Thyroid gland (tissue), 4 donors: ENCODE measurements around the gene ELP5. TPM values are rescaled to one million over a fixed set of nuclear protein-coding genes. Genes with fewer than 3 reads are reported as not detected.
A peak's percentile ranks its signal among the peaks of the same experiment; 100 is the strongest.

Source experiments
- DNase-seq, 2 donors: peaks; one replicate each; pipeline ENCODE4 v3.0.0-alpha.2; 2019
- H3K27ac ChIP-seq, 3 donors: fragments of 200-600 bp; sonication (generic); 1 replicate in 2 of 3; 2 replicates in 1 of 3; pipeline ENCODE4 v1.5.1; 2016 to 2019; ENCODE audit warnings: mild to moderate bottlenecking in 1 of 3, moderate library complexity in 1 of 3
- H3K27me3 ChIP-seq: fragments of 200-600 bp; sonication (generic); one replicate; pipeline ENCODE4 v1.5.1; 2019
- H3K36me3 ChIP-seq, 2 donors: fragments of 200-600 bp; sonication (generic); one replicate each; pipeline ENCODE4 v1.5.1; 2016 to 2019
- H3K4me1 ChIP-seq, 2 donors: fragments of 200-600 bp; sonication (generic); one replicate each; pipeline ENCODE4 v1.5.1; 2017 to 2019
- H3K4me3 ChIP-seq, 3 donors: fragments of 200-600 bp; sonication (generic); replicated peaks in 1 of 3; 1 replicate in 2 of 3; 2 replicates in 1 of 3; pipeline ENCODE4 v1.5.1; 2016; ENCODE audit warnings: mild to moderate bottlenecking in 1 of 3
- H3K9me3 ChIP-seq: fragments of 200-600 bp; sonication (generic); one replicate; pipeline ENCODE4 v1.5.1; 2017
- POLR2A ChIP-seq, 2 donors: fragments of 450-650 bp; IDR thresholded peaks; one replicate each; pipeline ENCODE4 v1.6.1; 2017; ENCODE audit warnings: antibody characterized with exemption in 2 of 2, mild to moderate bottlenecking in 2 of 2, moderate library complexity in 1 of 2
- WGBS, 2 donors: methylation state at CpG; one replicate each; pipeline ENCODE4 v1.1.5; 2017; 5-methylcytosine and 5-hydroxymethylcytosine counted together
- intact Hi-C: fragments of 100-400 bp; cut with DNase I; formaldehyde crosslinking; loops from one replicate; pipeline ENCODE4 v1.15.1; 2023
- total RNA-seq, 4 donors: library from RNA; depleted of rRNA; stranded (reverse); fragments of >200 nt; gene quantifications; one replicate each; pipeline ENCODE4 v1.2.3, GENCODE V29; 2016
- TF ChIP-seq, protein P1 (sequence below), 6 experiments: fragments of 200-600 bp in 3 of 6; fragments of 450-650 bp in 3 of 6; sonication (generic) in 3 of 6; IDR thresholded peaks; one replicate each; pipeline ENCODE4 v1.5.1; 2016 to 2019; ENCODE audit warnings: antibody characterized with exemption in 6 of 6, mild to moderate bottlenecking in 2 of 6, inconsistent platforms in 1 of 6, moderate library complexity in 1 of 6

The ELP5 gene
- total RNA-seq, 4 donors from 2014 or later, result 27.4 to 49.0 (median 33.0) TPM

GRCh38 chr17:7292194-7292593 is 40.2 kb downstream of the ELP5 start:
- TF ChIP-seq, protein P1, sequence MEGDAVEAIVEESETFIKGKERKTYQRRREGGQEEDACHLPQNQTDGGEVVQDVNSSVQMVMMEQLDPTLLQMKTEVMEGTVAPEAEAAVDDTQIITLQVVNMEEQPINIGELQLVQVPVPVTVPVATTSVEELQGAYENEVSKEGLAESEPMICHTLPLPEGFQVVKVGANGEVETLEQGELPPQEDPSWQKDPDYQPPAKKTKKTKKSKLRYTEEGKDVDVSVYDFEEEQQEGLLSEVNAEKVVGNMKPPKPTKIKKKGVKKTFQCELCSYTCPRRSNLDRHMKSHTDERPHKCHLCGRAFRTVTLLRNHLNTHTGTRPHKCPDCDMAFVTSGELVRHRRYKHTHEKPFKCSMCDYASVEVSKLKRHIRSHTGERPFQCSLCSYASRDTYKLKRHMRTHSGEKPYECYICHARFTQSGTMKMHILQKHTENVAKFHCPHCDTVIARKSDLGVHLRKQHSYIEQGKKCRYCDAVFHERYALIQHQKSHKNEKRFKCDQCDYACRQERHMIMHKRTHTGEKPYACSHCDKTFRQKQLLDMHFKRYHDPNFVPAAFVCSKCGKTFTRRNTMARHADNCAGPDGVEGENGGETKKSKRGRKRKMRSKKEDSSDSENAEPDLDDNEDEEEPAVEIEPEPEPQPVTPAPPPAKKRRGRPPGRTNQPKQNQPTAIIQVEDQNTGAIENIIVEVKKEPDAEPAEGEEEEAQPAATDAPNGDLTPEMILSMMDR (IDR thresholded peaks at IDR 0.05), result no peak
- no peak for TF ChIP-seq POLR2A (IDR thresholded peaks at IDR 0.05)
- no peak overlapping the region for H3K4me3 ChIP-seq
- DNase-seq, result peak; percentile 31 to 37
- no peaks in the 10 kb centered on the region for H3K27me3 ChIP-seq
- no peak overlapping the region for H3K27ac ChIP-seq
- H3K36me3 ChIP-seq, result no peaks in the 10 kb centered on the region
- H3K4me1 ChIP-seq, result peaks cover 8 to 36% of the 10 kb centered on the region in 2 donors
- intact Hi-C loops, result no loop called here
- 59 to 68% methylated on average over 2 of the region's 2 CpGs for WGBS, 2 donors
- H3K9me3 ChIP-seq, result no peaks in the 10 kb centered on the region

- Histone ChIP-seq H3K27ac (no peak overlapping the region), H3K4me3 (no peak overlapping the region), H3K36me3 (no peaks in the 10 kb centered on the region), H3K9me3 (no peaks in the 10 kb centered on the region), H3K4me1 (peaks cover 8 to 36% of the 10 kb centered on the region in 2 donors), H3K27me3 (no peaks in the 10 kb centered on the region)
- TF ChIP-seq, protein P1 (IDR thresholded peaks at IDR 0.05), result no peak
- no peak for TF ChIP-seq POLR2A (IDR thresholded peaks at IDR 0.05)
- WGBS, 2 donors, result 18 to 20% methylated on average over 6 of the region's 6 CpGs
- DNase-seq, result peak; percentile 28 to 53
- intact Hi-C loops, result no loop called here
These were observed 40.7 kb downstream of the ELP5 start for GRCh38 chr17:7292729-7293128.

- intact Hi-C loops, result no loop called here
- TF ChIP-seq, protein P1 (IDR thresholded peaks at IDR 0.05), result no peak
- TF ChIP-seq POLR2A (IDR thresholded peaks at IDR 0.05), result no peak
- H3K4me3 ChIP-seq, result no peak overlapping the region
These were observed 41.1 kb downstream of the ELP5 start for GRCh38 chr17:7293159-7293558.

DNA sequence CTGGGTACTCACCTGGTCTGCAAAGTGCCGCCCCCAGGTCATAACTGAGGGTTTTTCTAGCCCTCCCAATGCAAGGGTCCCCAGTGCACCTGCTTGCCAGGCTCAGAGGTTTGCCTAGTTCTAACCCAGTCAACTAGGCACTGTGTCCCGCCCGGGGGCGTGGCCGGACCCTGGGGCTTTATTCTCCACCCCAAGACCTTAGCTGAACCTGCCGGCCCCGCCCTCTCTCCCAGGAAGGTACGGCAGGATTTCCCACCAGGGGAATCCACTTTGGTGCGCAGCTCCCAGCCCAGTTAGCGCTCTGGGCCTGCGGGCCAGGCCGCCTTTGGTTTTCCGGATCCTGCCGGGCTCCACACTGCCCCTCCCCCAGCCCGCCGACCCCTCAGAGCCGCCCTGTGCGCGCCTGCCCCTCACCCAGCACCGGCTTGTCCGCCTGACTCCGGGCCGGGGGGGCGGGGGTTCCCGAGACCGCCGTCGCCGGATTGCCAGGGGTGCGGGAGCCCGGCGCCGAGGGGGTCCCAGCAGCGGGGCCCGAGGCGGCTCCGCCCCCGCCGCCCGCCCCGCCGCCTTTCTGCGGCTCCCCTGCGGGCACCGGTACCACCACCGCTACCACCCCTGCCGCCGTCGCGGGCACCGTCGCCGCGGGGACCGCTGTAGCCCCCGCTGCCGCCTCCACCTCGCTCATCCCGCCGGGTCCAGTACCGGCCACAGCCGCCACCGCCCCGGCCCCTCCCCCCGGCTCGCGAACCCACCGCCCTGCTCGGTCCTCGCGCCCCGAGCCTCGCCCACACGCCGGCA is 42.0 kb downstream of the ELP5 start:
- peak overlapping the region in 1 of 3 donors; percentile 14 for H3K4me3 ChIP-seq
- H3K4me1 ChIP-seq, result peaks cover 8 to 36% of the 10 kb centered on the region in 2 donors
- H3K27me3 ChIP-seq, result no peaks in the 10 kb centered on the region
- no peaks in the 10 kb centered on the region for H3K9me3 ChIP-seq
- no peaks in the 10 kb centered on the region for H3K36me3 ChIP-seq
- TF ChIP-seq POLR2A (IDR thresholded peaks at IDR 0.05), result no peak
- TF ChIP-seq, protein P1 (IDR thresholded peaks at IDR 0.05), result no peak
- WGBS, 2 donors, result 28 to 34% methylated on average over 12 to 15 of the region's 75 CpGs
- peak; percentile 64 to 80 for DNase-seq
- no peak overlapping the region for H3K27ac ChIP-seq
- intact Hi-C loops, result no loop called here

More at GRCh38 chr17:7293159-7293558, 41.1 kb downstream of the ELP5 start:
- Histone ChIP-seq H3K9me3 (no peaks in the 10 kb centered on the region), H3K27ac (no peak overlapping the region), H3K27me3 (no peaks in the 10 kb centered on the region), H3K4me1 (peaks cover 8 to 36% of the 10 kb centered on the region in 2 donors), H3K36me3 (no peaks in the 10 kb centered on the region)
- no peak for DNase-seq
- 87 to 93% methylated on average over 11 of the region's 11 CpGs for WGBS, 2 donors

- peaks cover 8 to 36% of the 10 kb centered on the region in 2 donors for H3K4me1 ChIP-seq
- H3K4me3 ChIP-seq, result peak within 1 kb of the TSS in 1 of 3 donors; percentile 14
- H3K9me3 ChIP-seq, result no peaks in the 10 kb centered on the region
- peak; percentile 70 to 80 for DNase-seq
- no peaks in the 10 kb centered on the region for H3K36me3 ChIP-seq
- TF ChIP-seq POLR2A (IDR thresholded peaks at IDR 0.05), result no peak
- TF ChIP-seq, protein P1 (IDR thresholded peaks at IDR 0.05), result no peak
- intact Hi-C loops, result loop anchor here (5.0 kb wide), 1 partner anchor 252 kb away; the partner anchor contains the start of gene SLC16A11
- H3K27ac ChIP-seq, result no peak within 1 kb of the TSS
- 2 to 6% methylated on average over 12 to 28 of the region's 57 CpGs for WGBS, 2 donors
- H3K27me3 ChIP-seq, result no peaks in the 10 kb centered on the region
These were observed 42.7 kb downstream of the ELP5 start, which contains the start of gene YBX2 for GRCh38 chr17:7294614-7295153. TSS of gene YBX2 (minus strand) at chr17:7294639. CDS start at chr17:7294500, 139 bp downstream.
